ENCODE measurements around the gene MEGF6. TPM values are rescaled to one million over a fixed set of nuclear protein-coding genes. Genes with fewer than 3 reads are reported as not detected.

Gene MEGF6
- total and polyA plus RNA-seq, 9 of the 15 experiments (the other 6 are each of a cell fraction or from before 2014, with no cell fraction given): 0.03 to 1.7 (median 0.24) TPM; not detected in 3

GRCh38 chr1:3658231-3658615, 46.9 kb upstream of the MEGF6 start:
- ChIA-PET CTCF (ENCODE audit: low intra/inter-chr PET ratio) (no interaction called here), POLR2A (interaction anchor here (0.6 kb wide), 1 partner anchor 188 kb away, joined by 3 read pairs; no protein-coding TSS in a partner anchor)
- in situ Hi-C loops (cut with MboI): no loop called here
- FAIRE-seq (no peak), DNase-seq (ENCODE audit: extremely low read depth in 1 of 4, low spot score in 3 of 4) (no peak), ATAC-seq (no peak)
- no peak overlapping the region for H3K27ac ChIP-seq (ENCODE audit: extremely low read depth, low read depth, low read length)
- no peak overlapping the region for H3K9ac ChIP-seq (ENCODE audit: insufficient read depth in 1 of 2, low read depth in 2 of 2, low read length in 2 of 2)
- H3K4me2 ChIP-seq (ENCODE audit: insufficient read depth, low read length): no peak overlapping the region
- no peaks in the 10 kb centered on the region for H3K36me3 ChIP-seq (ENCODE audit: control insufficient read depth, insufficient read depth, low read length)
- intact Hi-C loops (cut with micrococcal nuclease): no loop called here
- 27% methylated on average over 14 of the region's 14 CpGs for WGBS (ENCODE audit: insufficient coverage, low coverage, missing lambda C conversion rate)
- H3K4me3 ChIP-seq: no peak overlapping the region
- peaks cover 3 to 6% of the 10 kb centered on the region in 2 experiments; a peak in 4 of 5 replicates for H3K4me1 ChIP-seq (replicated peaks in 1 of 2; ENCODE audit: control insufficient read depth in 2 of 2, insufficient read depth in 2 of 2, low read length in 2 of 2)
- H4K20me1 ChIP-seq (replicated peaks; ENCODE audit: control insufficient read depth, insufficient read depth, low read length): peaks cover 3% of the 10 kb centered on the region
- no peaks in the 10 kb centered on the region for H3K9me3 ChIP-seq (replicated peaks; ENCODE audit: control insufficient read depth, insufficient read depth, low read depth, low read length)
- peaks cover 52 to 67% of the 10 kb centered on the region in 2 experiments for H3K27me3 ChIP-seq (ENCODE audit: control insufficient read depth in 2 of 2, insufficient read depth in 2 of 2, low read length in 2 of 2)
- no TSS peak for BruUV-seq (replicated peaks)
- H3K79me2 ChIP-seq (ENCODE audit: control insufficient read depth, insufficient read depth, low read length): no peaks in the 10 kb centered on the region
- H2AFZ ChIP-seq (ENCODE audit: low read depth, low read length): no peak overlapping the region
- H3K9me1 ChIP-seq (ENCODE audit: control insufficient read depth, insufficient read depth, low read length): no peaks in the 10 kb centered on the region
- TF ChIP-seq TSC22D4 (tag; IDR thresholded peaks at IDR 0.05) (no peak), ZBTB43 (CRISPR knock-in tag; IDR thresholded peaks at IDR 0.05) (no peak), ILF3 (IDR thresholded peaks at IDR 0.05; ENCODE audit: borderline replicate concordance) (no peak), BCLAF1 (IDR thresholded peaks at IDR 0.05; ENCODE audit: borderline replicate concordance in 1 of 2, control insufficient read depth in 1 of 2, low read depth in 2 of 2, low read length in 1 of 2) (no peak), ZNF436 (CRISPR knock-in tag; IDR thresholded peaks at IDR 0.05) (no peak), PBX2 (CRISPR knock-in tag; IDR thresholded peaks at IDR 0.05; ENCODE audit: low read depth) (no peak), PBX2 (tag; conservative IDR thresholded peaks at IDR 0.05; ENCODE audit: low read depth) (no peak), ZNF584 (CRISPR knock-in tag; IDR thresholded peaks at IDR 0.05; ENCODE audit: low read depth) (no peak), CSDE1 (IDR thresholded peaks at IDR 0.05) (no peak), NCOR1 (IDR thresholded peaks at IDR 0.05) (no peak), BHLHE40 (IDR thresholded peaks at IDR 0.05; ENCODE audit: low read length) (no peak), ASH1L (IDR thresholded peaks at IDR 0.05; ENCODE audit: borderline replicate concordance, low read depth, partially characterized antibody) (no peak), ATF6 (CRISPR knock-in tag; IDR thresholded peaks at IDR 0.05) (no peak), L3MBTL2 (IDR thresholded peaks at IDR 0.05) (no peak)

Measured in K562 (cell line).